NCI-H1417 treated with DMSO at 0.1 percent for 48 hours (cell line): ENCODE data around the gene TMEM80.
"Not testable (repeated sequence)": the region's sequence is repeated elsewhere in the genome, so short reads cannot be mapped to it uniquely, and the experiment has no call there.

ENCODE experiments used
- DNase-seq: peaks from one replicate; lab custom pipeline; 2025; lab: John Stamatoyannopoulos, UW

Gene TMEM80

GRCh38 chr11:679271-680207 lies 16.1 kb upstream of the TMEM80 start:
- DNase-seq = no peak

GRCh38 chr11:680476-680875 lies 15.1 kb upstream of the TMEM80 start:
- DNase-seq = no peak

- DNase-seq = no peak
Measured at GRCh38 chr11:680970-681369, 14.6 kb upstream of the TMEM80 start.

DNA sequence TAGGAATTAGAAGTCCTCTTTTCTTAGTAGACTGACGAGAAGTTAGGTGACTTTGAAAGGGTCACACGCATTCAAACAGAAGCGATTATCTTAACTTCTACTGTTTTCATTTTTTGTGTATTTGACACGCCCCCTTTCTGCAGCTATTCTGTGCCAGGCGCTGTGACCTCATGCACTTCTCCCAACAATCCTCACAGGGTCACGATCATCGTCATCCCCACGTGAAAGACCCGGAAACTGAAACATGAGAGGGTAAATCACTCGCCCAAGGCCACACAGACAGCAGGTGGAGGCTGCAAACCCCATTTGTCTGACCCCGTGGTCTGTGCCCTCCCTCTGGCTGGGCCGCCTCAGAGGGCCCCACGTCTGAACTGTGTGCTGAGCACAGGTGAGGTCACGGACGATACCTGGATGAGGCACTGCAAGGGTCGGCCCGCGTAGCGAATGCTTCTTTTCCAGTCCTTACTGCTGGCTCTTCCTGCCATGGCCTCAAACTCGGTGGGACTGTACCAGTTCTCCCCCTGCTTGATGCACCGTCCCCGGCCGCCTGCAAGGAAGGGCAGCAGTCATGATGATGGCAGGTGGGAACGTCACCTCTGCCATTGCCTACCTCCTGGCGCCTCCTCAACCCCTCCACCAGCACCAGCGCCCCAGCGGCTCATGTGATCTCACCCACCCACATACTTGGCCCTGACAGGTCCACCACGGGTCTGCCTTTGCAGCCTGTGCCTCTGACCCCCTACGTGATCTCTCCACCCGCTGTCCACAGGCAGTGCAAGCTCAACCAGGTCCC lies 9.0 kb upstream of the TMEM80 start:
- DNase-seq = no peak

GRCh38 chr11:687751-688150 lies 7.9 kb upstream of the TMEM80 start:
- DNase-seq = no peak

DNA sequence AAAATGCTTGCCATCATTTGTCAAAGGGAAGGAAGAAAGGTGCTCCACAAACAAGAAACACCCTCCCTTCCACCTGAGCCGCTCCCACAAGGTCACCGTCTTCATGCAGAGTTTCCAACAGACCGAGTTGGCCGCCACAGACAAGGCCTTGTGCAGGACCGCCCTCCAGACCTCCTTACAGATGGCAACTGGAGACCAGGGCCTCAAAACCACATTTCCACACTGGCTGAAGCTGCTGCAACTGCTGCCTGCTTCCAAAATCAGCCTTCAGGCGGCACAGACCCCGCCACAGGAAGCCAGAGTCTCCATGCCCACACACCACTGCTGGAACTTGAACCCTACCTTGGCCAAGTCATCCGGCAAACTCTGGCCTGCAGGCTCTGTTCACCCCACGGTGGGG lies 6.9 kb upstream of the TMEM80 start:
- no peak for DNase-seq

DNA sequence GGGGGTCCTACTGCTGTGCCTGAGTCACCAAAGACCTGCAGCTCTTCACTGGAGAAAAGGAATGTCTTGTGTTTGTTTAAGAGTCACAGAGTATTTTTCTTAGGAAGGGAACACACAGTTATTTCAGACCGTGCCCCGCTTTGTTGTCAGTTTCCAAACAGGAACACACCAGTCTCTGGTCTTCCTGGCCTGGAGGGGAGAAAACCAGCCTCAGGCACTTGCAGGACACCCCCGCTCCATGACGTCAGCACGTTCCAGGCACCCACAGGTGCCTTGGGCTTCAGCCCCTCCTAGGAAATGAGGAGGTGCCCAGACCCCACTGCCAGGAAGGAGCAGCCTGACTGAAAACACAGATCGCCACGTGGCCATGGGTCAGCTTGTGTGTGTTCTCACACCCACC lies 6.0 kb upstream of the TMEM80 start:
- no peak for DNase-seq

GRCh38 chr11:690244-690643 lies 5.4 kb upstream of the TMEM80 start:
- DNase-seq = not testable (repeated sequence)

- DNase-seq = no peak
Measured at GRCh38 chr11:690738-691633, 4.6 kb upstream of the TMEM80 start.

DNA sequence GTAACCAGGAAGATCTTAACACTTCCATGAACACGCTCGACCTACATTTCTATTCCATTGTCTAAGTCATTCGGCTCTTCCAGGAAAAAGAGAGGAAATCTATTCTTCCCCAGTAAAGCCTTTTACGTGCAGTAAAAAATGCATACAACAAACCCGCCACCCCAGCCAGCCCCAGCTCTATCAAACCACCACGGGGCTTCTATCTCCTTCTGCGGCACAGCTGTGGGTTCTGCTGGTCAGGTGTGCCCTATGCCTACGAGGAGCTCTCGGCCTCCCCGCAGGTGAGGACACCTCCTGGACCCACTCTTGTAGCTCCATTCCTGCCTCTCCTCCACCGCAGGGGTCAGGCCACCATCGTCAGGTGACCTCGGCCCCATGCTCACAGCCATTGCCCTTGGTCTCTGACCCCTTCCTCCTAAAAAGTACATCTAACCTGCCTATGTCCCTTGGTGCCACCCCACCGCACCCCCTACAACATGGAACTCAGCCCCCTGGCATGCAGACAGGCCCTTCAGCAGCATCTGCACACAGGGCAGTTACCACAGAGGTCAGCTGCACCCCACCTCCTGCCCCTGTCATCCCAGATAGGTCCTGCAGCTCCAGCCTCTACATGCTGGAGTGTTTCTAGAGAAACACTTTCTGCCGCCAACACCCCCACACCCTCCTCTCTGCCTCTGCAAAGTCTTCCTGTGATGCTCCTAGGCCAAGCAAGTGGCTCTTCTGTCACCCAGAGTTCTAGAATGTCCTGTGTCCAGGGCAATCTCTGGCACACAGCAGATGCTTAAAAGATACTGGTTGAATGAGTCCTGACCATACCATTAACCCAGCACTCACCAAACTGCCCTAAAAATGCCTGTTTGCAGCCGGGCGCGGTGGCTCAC lies 3.7 kb upstream of the TMEM80 start:
- no peak for DNase-seq

DNA sequence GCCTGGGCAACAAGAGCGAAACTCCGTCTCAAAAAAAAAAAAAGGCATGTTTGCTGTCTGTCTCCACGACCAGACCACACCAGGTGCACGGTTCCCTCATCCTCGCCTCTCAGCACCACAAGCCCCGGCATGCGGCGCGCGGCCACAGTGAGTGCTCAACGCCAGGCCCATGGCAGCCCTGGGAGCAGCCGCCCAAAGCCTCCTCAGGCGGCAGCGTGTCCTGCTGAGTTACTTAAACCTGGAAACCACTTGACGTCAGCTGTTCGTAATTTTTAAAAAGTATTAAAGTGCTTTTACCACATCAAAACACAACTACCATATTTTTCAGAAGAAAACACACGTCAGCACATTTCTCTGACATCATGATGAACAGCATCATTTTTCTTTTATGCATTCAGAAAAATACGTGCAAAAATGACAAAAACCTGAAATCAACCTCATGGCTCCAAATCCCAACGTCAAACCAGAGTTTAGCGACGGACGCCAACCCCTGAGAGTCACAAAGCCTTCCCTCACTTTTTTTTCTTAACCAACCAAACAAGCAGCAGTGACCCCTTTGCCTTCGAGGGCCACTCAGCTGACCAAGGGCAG lies 2.7 kb upstream of the TMEM80 start:
- no peak for DNase-seq

DNA sequence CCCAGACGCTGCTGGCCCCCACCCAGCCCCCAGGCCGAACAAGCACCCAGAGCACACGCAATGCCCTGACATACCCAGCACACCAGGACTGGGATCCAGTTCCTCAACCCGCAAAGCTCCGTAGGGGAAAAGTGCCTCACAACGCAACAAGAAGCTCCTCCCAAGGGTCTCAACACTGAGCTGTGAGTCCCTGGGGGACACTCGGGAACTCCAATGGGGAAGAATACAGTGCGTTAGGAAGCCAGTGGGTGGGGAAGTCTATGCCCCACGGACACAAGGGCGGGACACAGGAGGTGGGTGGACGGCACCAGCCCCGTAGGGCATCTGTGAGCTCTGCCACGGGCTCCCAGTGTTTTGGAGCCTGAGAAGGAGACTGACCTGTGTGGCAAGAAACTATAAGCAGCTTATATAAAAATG lies 2.2 kb upstream of the TMEM80 start:
- no peak for DNase-seq

DNA sequence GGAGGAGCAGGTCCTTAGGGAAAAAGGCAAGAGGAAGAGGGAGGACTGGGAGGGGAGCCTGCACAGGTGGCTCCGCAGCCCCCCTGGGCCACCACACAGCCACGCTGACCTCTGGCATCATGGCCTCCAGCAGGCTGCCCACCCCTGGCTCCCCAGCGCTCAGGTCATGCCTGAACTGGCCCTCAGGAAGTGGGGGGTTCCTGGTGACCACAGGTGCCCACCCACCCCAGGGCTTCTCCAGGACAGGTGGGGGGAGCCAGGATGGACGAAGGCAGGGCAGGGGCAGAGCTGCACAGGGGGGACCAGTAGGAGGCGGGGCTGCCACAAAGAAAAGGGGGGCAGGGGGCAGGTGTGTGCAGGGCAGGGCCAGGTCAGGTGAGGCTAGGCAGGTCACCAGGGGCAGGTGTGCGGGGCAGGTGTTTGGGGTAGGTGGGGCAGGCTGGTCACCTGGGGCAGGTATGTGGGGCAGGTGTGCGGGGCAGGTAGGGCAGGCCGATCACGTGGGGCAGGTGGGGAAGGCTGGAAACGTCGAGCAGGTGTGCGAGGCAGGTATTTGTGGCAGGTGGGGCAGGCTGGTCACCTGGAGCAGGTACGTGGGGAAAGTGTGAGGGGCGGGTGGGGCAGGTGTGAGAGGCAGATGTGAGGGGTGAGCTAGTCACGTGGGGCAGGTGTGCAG lies 1.6 kb upstream of the TMEM80 start:
- no peak for DNase-seq

- DNase-seq = peak; percentile 72
Measured at GRCh38 chr11:694563-695287, 891 bp upstream of the TMEM80 start, which contains the start of gene DEAF1. DEAF1 (minus strand) TSS chr11:695222; CDS start chr11:695047, 175 bp downstream.

GRCh38 chr11:695288-695537 lies 403 bp upstream of the TMEM80 start:
- no peak for DNase-seq

DNA sequence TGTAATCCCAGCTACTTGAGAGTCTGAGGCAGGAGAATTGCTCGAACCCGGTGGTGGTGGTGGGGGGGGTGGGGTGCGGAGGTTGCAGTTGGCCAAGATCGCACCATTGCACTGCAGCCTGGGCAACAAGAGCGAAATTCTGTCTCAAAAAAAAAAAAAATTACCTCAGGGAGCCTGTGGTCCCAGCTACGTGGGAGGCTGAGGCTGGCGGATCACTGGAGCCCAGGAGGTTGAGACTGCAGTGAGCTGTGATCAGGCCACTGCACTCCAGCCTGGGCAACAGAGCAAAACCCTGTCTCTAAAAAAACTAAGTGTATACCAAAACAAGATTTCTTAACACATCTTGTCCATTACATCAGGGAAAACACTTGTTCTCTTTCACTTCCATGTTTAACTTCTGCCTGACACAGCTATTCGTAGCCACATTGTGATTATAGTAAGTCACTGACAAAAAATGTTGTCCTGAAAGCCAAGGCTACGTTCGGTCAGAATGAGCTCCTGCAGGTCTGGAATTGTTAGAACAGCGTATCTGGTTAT lies 1.4 kb downstream of the TMEM80 start:
- no peak for DNase-seq

- no peak for DNase-seq
Measured at GRCh38 chr11:697811-698311, 2.2 kb downstream of the TMEM80 start.

DNA sequence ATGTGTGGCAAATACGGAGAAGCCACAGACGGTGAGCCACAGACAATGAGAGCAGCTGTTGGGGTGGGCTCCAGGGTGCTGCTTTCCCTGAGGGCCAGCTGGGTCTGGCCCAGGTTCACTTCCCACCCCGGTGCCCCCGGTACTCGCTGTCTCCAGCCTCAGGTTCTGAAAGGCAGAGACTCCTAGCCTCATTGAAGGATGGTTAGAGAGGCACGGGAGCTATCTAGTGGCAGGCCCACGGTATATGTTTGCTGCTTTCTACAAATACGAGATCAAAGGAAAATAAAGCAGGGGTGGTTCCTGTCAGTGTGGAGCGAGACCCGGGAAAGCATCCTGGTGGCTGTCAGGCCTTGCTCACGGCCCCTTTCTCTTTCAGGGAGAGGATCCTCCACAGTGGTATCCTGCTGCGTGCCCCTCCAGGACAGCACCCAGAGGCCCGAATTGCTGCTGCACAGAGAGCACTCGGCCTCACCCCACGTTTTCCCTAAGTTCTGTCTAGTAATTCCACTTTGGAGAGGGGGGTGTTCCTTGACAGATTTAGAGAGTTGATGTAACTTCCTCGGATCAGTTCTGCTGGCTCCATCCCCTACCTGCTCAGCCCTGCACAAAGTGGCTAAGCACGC lies 3.0 kb downstream of the TMEM80 start:
- no peak for DNase-seq

GRCh38 chr11:699116-699508 lies 3.5 kb downstream of the TMEM80 start:
- no peak for DNase-seq
